Gastrocnemius medialis (tissue), 4 donors: Measurements from ENCODE around the gene CEBPZOS. TPM values are rescaled to one million over a fixed set of nuclear protein-coding genes. Genes with fewer than 3 reads are reported as not detected.
"Not testable (repeated sequence)": the region's sequence is repeated elsewhere in the genome, so short reads cannot be mapped to it uniquely, and the experiment has no call there.

ENCODE experiments used
- ATAC-seq, 2 donors: fragments of 150-250 bp; one replicate each; pipeline ENCODE4 v1.9.1; 2016
- DNase-seq, 2 donors: peaks; one replicate each; pipeline ENCODE4 v3.0.0-alpha.2; 2019
- H3K27ac ChIP-seq, 4 donors: fragments of 200-600 bp; sonication (generic); 1 replicate in 1 of 4; 2 replicates in 3 of 4; pipeline ENCODE4 v1.5.1; 2016 to 2018; ENCODE audit warnings: mild to moderate bottlenecking in 2 of 4, moderate library complexity in 1 of 4
- H3K27me3 ChIP-seq, 3 donors: fragments of 200-600 bp; sonication (generic) in 2 of 3; 1 replicate in 1 of 3; 2 replicates in 2 of 3; pipeline versions ENCODE4 v1.5.1 to v1.6.0; 2016 to 2019; ENCODE audit warnings: mild to moderate bottlenecking in 1 of 3, moderate library complexity in 1 of 3
- H3K36me3 ChIP-seq, 2 donors: fragments of 200-600 bp; sonication (generic) in 1 of 2; one replicate each; pipeline ENCODE4 v1.5.1; 2017 to 2018
- H3K4me1 ChIP-seq, 2 donors: fragments of 200-600 bp; sonication (generic) in 1 of 2; one replicate each; pipeline ENCODE4 v1.5.1; 2016 to 2017; ENCODE audit warnings: mild to moderate bottlenecking in 2 of 2
- H3K4me3 ChIP-seq, 4 donors: fragments of 200-600 bp; sonication (generic) in 3 of 4; 1 replicate in 1 of 4; 2 replicates in 3 of 4; pipeline ENCODE4 v1.5.1; 2016 to 2019; ENCODE audit warnings: mild to moderate bottlenecking in 2 of 4
- H3K9me3 ChIP-seq, 3 donors: fragments of 200-600 bp; sonication (generic) in 2 of 3; 1 replicate in 1 of 3; 2 replicates in 2 of 3; pipeline ENCODE4 v1.5.1; 2016 to 2019
- POLR2A ChIP-seq, 2 donors: fragments of 450-650 bp; IDR thresholded peaks; one replicate each; pipeline ENCODE4 v1.6.1; 2017; ENCODE audit warnings: antibody characterized with exemption in 2 of 2, mild to moderate bottlenecking in 2 of 2, moderate library complexity in 2 of 2
- in situ Hi-C, 4 donors: fragments of 200-750 bp; cut with MboI; loops; one replicate each; pipeline versions ENCODE4 v1.15.0 to v1.8.0; 2017; ENCODE audit warnings: low sequenced_read_pairs in 4 of 4
- intact Hi-C: fragments of 100-400 bp; cut with DNase I; formaldehyde crosslinking; loops from one replicate; pipeline ENCODE4 v1.15.1; 2023; ENCODE audit warnings: low total_unique reads
- total RNA-seq, 4 donors: library from RNA; depleted of rRNA; stranded (reverse); fragments of >200 nt; gene quantifications; one replicate each; pipeline versions ENCODE4 v1.1.0 to v1.2.3, GENCODE V29; 2016
- TF ChIP-seq, protein P1 (sequence below), 5 experiments: fragments of 450-650 bp in 3 of 5; fragments of 200-600 bp in 2 of 5; sonication (generic) in 2 of 5; IDR thresholded peaks in 4 of 5; conservative IDR thresholded peaks in 1 of 5; 1 replicate in 4 of 5; 2 replicates in 1 of 5; pipeline ENCODE4 v1.5.1; 2016 to 2019; ENCODE audit warnings: antibody characterized with exemption in 5 of 5, mild to moderate bottlenecking in 3 of 5, moderate library complexity in 3 of 5

Gene CEBPZOS
- total RNA-seq, 4 donors from 2014 or later = 19.9 to 33.1 (median 24.1) TPM

- intact Hi-C loops = no loop called here
- H3K4me1 ChIP-seq = no peaks in the 10 kb centered on the region
- no peaks in the 10 kb centered on the region for H3K9me3 ChIP-seq
- DNase-seq (no peak), ATAC-seq (no peak)
- no peak for TF ChIP-seq POLR2A (IDR thresholded peaks at IDR 0.05)
- TF ChIP-seq, protein P1, sequence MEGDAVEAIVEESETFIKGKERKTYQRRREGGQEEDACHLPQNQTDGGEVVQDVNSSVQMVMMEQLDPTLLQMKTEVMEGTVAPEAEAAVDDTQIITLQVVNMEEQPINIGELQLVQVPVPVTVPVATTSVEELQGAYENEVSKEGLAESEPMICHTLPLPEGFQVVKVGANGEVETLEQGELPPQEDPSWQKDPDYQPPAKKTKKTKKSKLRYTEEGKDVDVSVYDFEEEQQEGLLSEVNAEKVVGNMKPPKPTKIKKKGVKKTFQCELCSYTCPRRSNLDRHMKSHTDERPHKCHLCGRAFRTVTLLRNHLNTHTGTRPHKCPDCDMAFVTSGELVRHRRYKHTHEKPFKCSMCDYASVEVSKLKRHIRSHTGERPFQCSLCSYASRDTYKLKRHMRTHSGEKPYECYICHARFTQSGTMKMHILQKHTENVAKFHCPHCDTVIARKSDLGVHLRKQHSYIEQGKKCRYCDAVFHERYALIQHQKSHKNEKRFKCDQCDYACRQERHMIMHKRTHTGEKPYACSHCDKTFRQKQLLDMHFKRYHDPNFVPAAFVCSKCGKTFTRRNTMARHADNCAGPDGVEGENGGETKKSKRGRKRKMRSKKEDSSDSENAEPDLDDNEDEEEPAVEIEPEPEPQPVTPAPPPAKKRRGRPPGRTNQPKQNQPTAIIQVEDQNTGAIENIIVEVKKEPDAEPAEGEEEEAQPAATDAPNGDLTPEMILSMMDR (IDR thresholded peaks at IDR 0.05 in 4 of 5, conservative IDR thresholded peaks at IDR 0.05 in 1 of 5) = no peak
- H3K4me3 ChIP-seq = no peak overlapping the region
- H3K27ac ChIP-seq = no peak overlapping the region
- no peaks in the 10 kb centered on the region for H3K36me3 ChIP-seq
- H3K27me3 ChIP-seq = no peaks in the 10 kb centered on the region
- in situ Hi-C loops = no loop called here
Measured at GRCh38 chr2:37189452-37190153, 6.7 kb upstream of the CEBPZOS start.

GRCh38 chr2:37190290-37190689 lies 6.0 kb upstream of the CEBPZOS start:
- TF ChIP-seq, protein P1 (IDR thresholded peaks at IDR 0.05 in 4 of 5, conservative IDR thresholded peaks at IDR 0.05 in 1 of 5) = no peak
- TF ChIP-seq POLR2A (IDR thresholded peaks at IDR 0.05) = no peak
- no peak for DNase-seq

DNA sequence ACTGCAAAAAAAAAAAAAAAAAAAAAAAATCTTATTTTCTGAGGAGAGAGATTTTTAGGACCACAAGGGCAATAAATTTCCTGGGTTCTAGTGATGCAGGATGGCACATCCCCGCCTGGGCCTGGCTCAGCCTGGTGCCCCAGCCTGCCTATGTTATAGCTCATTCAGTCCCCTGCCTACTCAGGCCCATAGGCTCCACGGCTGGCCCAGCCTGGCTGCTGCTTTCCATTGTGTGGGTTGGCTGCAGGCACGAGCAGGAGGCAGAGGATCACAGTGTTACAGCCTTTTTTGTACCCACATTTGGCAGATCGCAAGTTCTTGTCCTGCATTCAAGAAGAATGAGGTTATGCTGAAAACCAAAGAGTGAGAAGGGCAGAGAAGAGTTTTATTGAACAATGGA lies 5.0 kb upstream of the CEBPZOS start:
- Histone ChIP-seq H3K4me3 (no peak overlapping the region), H3K4me1 (no peaks in the 10 kb centered on the region), H3K27ac (no peak overlapping the region), H3K27me3 (no peaks in the 10 kb centered on the region), H3K36me3 (no peaks in the 10 kb centered on the region), H3K9me3 (no peaks in the 10 kb centered on the region)
- intact Hi-C loops = no loop called here
- in situ Hi-C loops = no loop called here
- DNase-seq = no peak
- ATAC-seq = no peak
- no peak for TF ChIP-seq POLR2A (IDR thresholded peaks at IDR 0.05)
- TF ChIP-seq, protein P1 (IDR thresholded peaks at IDR 0.05 in 4 of 5, conservative IDR thresholded peaks at IDR 0.05 in 1 of 5) = no peak

More at GRCh38 chr2:37190290-37190689, 6.0 kb upstream of the CEBPZOS start:
- Histone ChIP-seq H3K4me3 (no peak overlapping the region), H3K27ac (no peak overlapping the region), H3K9me3 (no peaks in the 10 kb centered on the region), H3K4me1 (no peaks in the 10 kb centered on the region), H3K36me3 (no peaks in the 10 kb centered on the region), H3K27me3 (no peaks in the 10 kb centered on the region)
- ATAC-seq = no peak
- in situ Hi-C loops (no loop called here), intact Hi-C loops (no loop called here)

GRCh38 chr2:37191747-37192146 lies 4.5 kb upstream of the CEBPZOS start:
- Histone ChIP-seq H3K9me3 (no peaks in the 10 kb centered on the region), H3K27me3 (no peaks in the 10 kb centered on the region), H3K36me3 (no peaks in the 10 kb centered on the region), H3K4me3 (no peak overlapping the region), H3K4me1 (no peaks in the 10 kb centered on the region), H3K27ac (no peak overlapping the region)
- TF ChIP-seq, protein P1 (IDR thresholded peaks at IDR 0.05 in 4 of 5, conservative IDR thresholded peaks at IDR 0.05 in 1 of 5) = no peak
- no peak for TF ChIP-seq POLR2A (IDR thresholded peaks at IDR 0.05)
- DNase-seq = no peak
- in situ Hi-C loops (no loop called here), intact Hi-C loops (no loop called here)
- ATAC-seq = no peak

- in situ Hi-C loops (no loop called here), intact Hi-C loops (no loop called here)
- H3K4me3 ChIP-seq = no peak overlapping the region
- H3K27ac ChIP-seq = no peak overlapping the region
- DNase-seq (no peak), ATAC-seq (no peak)
- no peaks in the 10 kb centered on the region for H3K9me3 ChIP-seq
- H3K4me1 ChIP-seq = peaks cover 6 to 7% of the 10 kb centered on the region in 2 donors
- no peaks in the 10 kb centered on the region for H3K36me3 ChIP-seq
- TF ChIP-seq, protein P1 (IDR thresholded peaks at IDR 0.05 in 4 of 5, conservative IDR thresholded peaks at IDR 0.05 in 1 of 5) = no peak
- no peak for TF ChIP-seq POLR2A (IDR thresholded peaks at IDR 0.05)
- H3K27me3 ChIP-seq = no peaks in the 10 kb centered on the region
Measured at GRCh38 chr2:37192551-37192950, 3.7 kb upstream of the CEBPZOS start.

DNA sequence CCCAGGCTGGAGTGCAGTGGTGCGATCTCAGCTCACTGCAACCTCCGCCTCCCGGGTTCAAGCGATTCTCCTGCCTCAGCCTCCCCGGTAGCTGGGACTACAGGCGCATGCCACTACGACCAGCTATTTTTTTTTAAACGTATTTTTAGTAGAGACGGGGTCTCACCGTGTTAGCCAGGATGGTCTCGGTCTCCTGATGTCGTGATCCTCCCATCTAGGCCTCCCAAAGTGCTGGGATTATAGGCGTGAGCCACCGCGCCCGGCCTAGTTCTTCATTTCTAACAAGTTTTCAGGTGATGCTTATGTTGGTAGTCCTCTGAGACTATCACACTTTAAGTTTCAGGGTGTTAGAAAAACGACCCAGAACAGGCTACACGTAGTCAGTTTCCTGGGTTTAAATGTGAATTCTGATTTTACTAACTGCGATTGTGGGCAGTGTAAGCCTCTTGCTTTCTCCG lies 405 bp upstream of the CEBPZOS start:
- H3K27me3 ChIP-seq, H3K9me3 ChIP-seq, ATAC-seq, in situ Hi-C loops, DNase-seq: not testable (repeated sequence)
- Histone ChIP-seq H3K4me3 (peak overlapping the region; percentile 76 to 97 (median 86)), H3K36me3 (peaks cover 0 to 13% of the 10 kb centered on the region in 2 donors), H3K4me1 (peaks cover 11 to 12% of the 10 kb centered on the region in 2 donors), H3K27ac (peak overlapping the region; percentile 82 to 96 (median 92))
- intact Hi-C loops = loop anchor here (2.0 kb wide), 1 partner anchor 35 kb away; the partner anchor contains the start of genes CEBPZ and NDUFAF7
